Activated CD4-positive, alpha-beta T cell treated with anti-CD3 and anti-CD28 coated beads, Interleukin-10, Interleukin-2, amounts not matched to agents 100 ng/mL and 50 ng/mL, durations not matched to agents 16 hours and 8 hours (primary cell): ENCODE measurements around the gene TCEA2.
A peak's percentile ranks its signal among the peaks of the same experiment; 100 is the strongest.

Experiments used
- DNase-seq: peaks from one replicate; pipeline ENCODE4 v3.0.0-alpha.2; 2020

The TCEA2 gene

GRCh38 chr20:64062596-64063388 lies at the start of gene TCEA2:
TCEA2 (plus strand) TSS chr20:64063198; CDS start chr20:64063313, 115 bp downstream.
- DNase-seq = peak; percentile 98

GRCh38 chr20:64015635-64016034 lies 47.4 kb upstream of the TCEA2 start:
- no peak for DNase-seq

- no peak for DNase-seq
Observed at GRCh38 chr20:64021124-64021975, 41.6 kb upstream of the TCEA2 start.

DNA sequence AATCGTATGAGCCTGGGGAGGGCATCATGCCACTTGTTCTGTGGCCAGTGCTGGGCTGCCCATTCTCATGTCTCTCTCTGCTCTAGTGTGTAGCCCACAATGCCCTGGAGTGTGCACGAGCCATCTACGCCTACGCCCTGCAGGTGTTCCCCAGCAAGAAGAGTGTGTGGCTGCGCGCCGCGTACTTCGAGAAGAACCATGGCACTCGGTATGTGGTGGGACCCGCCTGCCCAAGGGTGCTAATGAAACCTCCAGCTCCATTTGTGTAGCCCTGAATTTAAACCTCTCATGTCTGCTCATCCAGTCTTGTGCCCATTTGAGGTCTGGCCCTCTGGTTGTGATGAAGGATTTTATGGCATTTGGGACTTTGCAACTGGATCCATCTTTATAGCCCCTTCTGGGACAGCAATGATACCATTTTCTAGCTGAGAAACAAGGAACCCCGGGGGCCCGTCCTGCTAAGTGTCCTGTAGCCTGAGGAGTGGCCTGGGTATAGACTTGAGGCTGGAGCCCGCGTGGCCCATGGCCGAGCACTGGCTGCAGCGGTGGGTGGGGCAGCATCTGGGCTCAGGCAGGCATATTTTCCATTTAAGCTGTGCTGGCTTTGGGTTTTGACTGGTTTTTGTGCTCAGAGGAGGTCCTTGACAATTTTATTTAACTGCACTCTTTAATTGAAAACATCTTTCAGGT lies 40.2 kb upstream of the TCEA2 start:
- DNase-seq = no peak

DNA sequence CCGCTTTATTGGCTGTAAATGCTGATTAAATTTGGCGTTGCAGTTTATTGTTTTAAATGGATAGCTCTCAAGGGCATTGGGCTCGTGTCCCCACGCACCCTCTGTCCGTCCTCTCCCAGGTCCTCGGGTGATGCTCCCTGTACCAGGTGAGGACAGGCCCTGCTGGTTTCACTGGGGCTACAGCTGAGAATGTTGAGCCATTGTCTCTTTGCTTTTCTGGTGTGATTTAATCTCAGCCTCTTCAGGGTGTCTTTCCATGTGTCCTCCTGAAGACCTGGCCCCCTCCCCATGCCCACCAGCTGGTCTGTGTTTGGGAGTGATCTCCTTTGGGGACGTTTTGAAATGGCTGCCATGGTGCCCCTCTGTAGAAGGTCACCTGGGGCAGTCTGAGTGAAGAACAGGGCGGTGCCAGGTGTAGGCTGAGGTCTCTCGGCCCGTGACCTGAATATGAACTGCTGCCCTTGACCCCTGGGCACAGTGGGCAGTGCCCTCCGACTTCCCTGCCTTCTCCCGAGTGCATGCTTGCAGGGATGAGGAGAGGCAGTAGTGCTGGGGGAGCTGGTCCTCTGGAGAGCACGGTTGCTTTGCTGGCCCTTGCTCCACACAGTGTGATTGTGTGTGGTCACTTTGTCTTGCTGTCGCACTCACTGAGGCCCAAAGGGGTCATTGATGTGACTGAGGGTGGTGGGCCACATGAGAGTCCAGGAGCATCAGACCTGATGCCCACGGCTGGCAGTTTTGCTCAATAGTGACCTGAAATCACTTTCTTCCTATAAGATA lies 39.4 kb upstream of the TCEA2 start:
- DNase-seq = no peak

- DNase-seq = no peak
Observed at GRCh38 chr20:64024141-64024990, 38.6 kb upstream of the TCEA2 start.

DNA sequence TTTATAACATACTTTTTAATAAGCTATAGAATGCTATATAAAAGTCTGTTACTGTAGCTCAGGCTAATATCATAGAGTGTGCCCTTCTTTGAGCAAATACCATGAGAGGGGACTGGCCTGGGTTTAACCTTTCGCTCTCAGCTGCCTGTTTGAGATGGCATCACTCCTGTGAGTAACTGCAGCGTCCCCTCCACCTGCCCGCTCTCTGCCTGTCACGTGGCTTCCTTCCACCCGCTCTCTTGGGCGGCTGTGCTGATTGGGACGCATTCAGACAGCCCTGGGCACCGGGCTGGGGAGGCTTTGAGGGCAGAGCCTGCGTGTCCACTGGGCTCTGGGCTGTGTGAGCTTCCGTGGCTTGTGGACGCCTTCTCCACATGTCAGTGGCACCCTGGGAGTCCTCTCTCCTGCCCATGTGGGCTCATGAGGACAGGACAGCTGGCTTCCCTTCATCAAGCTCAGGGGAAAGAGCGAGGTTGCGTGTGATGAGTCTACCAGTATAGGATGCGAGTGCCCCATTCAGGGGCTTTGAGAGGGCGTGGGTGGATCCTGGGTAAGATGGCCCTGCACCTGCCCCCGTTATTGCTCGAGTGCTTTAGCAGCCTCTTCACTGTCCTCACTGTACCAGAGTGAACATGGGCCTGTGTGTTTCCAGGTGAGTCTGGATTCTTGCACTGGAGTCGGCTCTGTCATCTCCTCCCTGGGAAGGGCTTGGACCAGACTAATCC lies 37.7 kb upstream of the TCEA2 start:
- no peak for DNase-seq

- no peak for DNase-seq
Observed at GRCh38 chr20:64025826-64026412, 37.1 kb upstream of the TCEA2 start.

DNA sequence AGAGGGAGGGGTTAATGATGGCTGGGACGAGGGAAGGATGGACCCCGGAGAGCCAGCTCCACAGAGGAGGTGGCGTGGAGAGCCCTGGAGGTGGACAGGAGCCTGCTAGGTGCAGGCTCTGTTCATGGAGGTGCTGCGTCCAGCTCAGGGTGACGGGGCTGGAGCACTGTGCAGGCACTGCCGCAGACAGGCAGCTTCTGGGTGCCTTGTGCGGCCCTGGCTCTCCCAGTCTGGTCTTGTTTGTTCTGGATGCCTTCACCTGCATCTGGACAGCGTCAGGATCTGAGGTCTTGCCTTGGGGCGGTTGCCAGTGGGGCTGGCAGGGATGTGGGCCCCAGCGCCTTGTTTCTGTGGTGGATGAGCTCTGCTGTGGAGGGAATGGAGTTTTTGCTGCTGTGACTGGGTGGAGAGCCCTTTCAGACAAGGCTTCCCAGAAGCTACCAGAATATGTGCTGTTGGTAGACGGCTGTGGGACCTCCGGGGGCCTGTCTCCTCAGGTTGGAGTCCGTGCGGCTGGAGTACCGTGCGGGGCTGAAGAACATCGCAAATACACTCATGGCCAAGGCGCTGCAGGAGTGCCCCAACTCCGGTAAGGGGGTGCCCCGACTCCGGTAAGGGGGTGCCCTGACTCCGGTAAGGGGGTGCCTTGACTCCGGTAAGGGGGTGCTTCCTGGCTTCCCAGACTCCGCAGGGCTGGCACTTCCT lies 34.9 kb upstream of the TCEA2 start:
- DNase-seq = no peak

DNA sequence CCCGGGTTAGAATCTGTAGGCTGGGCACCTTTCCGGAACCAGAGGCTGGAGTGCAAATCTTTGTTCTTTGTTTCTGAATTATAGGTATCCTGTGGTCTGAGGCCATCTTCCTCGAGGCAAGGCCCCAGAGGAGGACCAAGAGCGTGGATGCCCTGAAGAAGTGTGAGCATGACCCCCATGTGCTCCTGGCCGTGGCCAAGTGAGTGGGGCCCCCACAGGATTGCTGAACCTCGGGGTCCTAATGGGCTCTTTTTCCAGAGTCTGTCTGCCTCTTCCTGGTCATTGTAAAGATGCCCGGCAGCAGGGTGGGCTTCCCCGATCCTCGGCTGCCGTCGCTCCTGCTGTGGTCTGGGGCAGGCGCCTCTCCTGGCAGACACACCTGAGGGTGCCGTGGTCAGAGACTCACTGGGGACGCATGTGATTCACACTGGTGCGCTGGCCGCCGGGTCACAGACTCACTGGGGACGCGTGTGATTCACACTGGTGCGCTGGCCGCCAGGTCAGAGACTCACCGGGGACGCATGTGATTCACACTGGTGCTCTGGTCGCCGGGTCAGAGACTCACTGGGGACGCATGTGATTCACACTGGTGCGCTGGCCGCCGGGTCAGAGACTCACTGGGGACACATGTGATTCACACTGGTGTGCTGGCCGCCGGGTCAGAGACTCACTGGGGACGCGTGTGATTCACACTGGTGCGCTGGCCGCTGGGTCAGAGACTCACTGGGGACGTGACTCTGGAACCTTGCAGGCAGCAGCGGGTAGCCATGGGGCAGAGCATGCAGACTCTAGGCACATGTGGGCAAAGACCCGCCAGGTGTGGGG lies 33.5 kb upstream of the TCEA2 start:
- DNase-seq = no peak

- no peak for DNase-seq
Observed at GRCh38 chr20:64030371-64031134, 32.4 kb upstream of the TCEA2 start.

- no peak for DNase-seq
Observed at GRCh38 chr20:64031822-64032314, 31.1 kb upstream of the TCEA2 start.

GRCh38 chr20:64032706-64033624 lies 30.0 kb upstream of the TCEA2 start:
- no peak for DNase-seq

DNA sequence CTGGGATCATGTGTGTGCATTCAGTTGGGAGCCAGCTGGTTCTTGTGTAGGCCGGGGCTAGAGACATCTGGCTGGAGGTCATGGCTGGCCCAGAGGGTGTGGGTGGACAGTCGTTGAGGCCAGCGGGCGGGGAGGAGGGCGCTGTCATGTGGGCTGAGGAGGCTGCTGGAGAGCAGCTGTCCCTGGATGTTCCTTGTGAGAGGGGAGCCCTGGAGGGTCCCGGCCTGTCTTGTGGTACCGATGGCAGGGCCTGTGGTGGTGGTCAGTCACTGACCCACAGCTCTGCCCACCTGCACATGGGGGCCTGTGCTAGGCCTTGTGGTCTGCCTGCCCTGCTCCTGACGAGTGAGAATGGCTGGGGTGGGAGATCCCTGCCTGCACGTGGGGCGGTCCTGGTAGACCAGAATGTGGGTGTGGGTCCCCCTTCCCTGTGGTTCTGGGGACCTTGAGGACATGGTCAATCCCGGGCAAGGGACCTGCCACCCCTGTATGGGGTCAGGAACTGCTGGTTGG lies 29.0 kb upstream of the TCEA2 start:
- DNase-seq = no peak

- peak; percentile 83 for DNase-seq
Observed at GRCh38 chr20:64035066-64035932, 27.7 kb upstream of the TCEA2 start.

GRCh38 chr20:64035933-64036345 lies 27.1 kb upstream of the TCEA2 start, which contains the start of gene C20orf204:
C20orf204 (plus strand) TSS chr20:64036182; CDS start chr20:64036324, 142 bp downstream.
- DNase-seq = no peak
